Fibroblast of lung (primary cell): Measurements from ENCODE around the gene ZNF133. TPM values are rescaled to one million over a fixed set of nuclear protein-coding genes. Genes with fewer than 3 reads are reported as not detected.

Source experiments
- DNase-seq, 2 donors: peaks; one replicate each; pipeline versions ENCODE4 v3.0.0 to v3.0.0-alpha.2; 2010; ENCODE audit warnings: low read depth in 2 of 2
- H2AFZ ChIP-seq: 2 replicates; pipeline ENCODE4 v1.5.1; 2012; ENCODE audit warnings: low read length, control low read depth, inconsistent platforms
- H3K27ac ChIP-seq: 2 replicates; pipeline ENCODE4 v1.5.1; 2011; ENCODE audit warnings: low read length, control low read depth; ENCODE audit not compliant: insufficient read depth
- H3K27me3 ChIP-seq: 2 replicates; pipeline ENCODE4 v1.5.1; 2011; ENCODE audit warnings: mild to moderate bottlenecking, low read length; ENCODE audit not compliant: control insufficient read depth, insufficient read depth
- H3K36me3 ChIP-seq: 2 replicates; pipeline ENCODE4 v1.5.1; 2011; ENCODE audit warnings: low read length; ENCODE audit not compliant: control insufficient read depth, insufficient read depth
- H3K4me1 ChIP-seq: 2 replicates; pipeline ENCODE4 v1.5.1; 2011; ENCODE audit warnings: low read length; ENCODE audit not compliant: control insufficient read depth, insufficient read depth; ENCODE audit errors: extremely low read depth
- H3K4me2 ChIP-seq: 2 replicates; pipeline ENCODE4 v1.5.1; 2011; ENCODE audit warnings: low read length, control low read depth; ENCODE audit not compliant: insufficient read depth; ENCODE audit errors: extremely low read depth
- H3K4me3 ChIP-seq, 4 experiments: fragments of 200-600 bp in 1 of 4; sonication (generic) in 1 of 4; replicated peaks in 1 of 4; 2 replicates each; pipeline ENCODE4 v1.5.1; 2011 to 2016; ENCODE audit warnings: low read length in 4 of 4, low read depth in 3 of 4, mild to moderate bottlenecking in 3 of 4, control low read depth in 2 of 4, inconsistent platforms in 1 of 4, mixed read lengths in 1 of 4; ENCODE audit not compliant: insufficient read depth in 1 of 4; ENCODE audit errors: control extremely low read depth in 1 of 4
- H3K79me2 ChIP-seq: 2 replicates; pipeline ENCODE4 v1.5.1; 2012; ENCODE audit warnings: mild to moderate bottlenecking, low read length, inconsistent platforms; ENCODE audit not compliant: control insufficient read depth, insufficient read depth
- H3K9ac ChIP-seq: 2 replicates; pipeline ENCODE4 v1.5.1; 2011; ENCODE audit warnings: mild to moderate bottlenecking, low read length, control low read depth; ENCODE audit not compliant: insufficient read depth
- H3K9me3 ChIP-seq: 2 replicates; pipeline ENCODE4 v1.5.1; 2012; ENCODE audit warnings: low read depth, low read length; ENCODE audit not compliant: control insufficient read depth, insufficient read depth
- H4K20me1 ChIP-seq: 2 replicates; pipeline ENCODE4 v1.5.1; 2011; ENCODE audit warnings: low read length; ENCODE audit not compliant: control insufficient read depth, insufficient read depth; ENCODE audit errors: extremely low read depth
- CTCF ChIP-seq, 2 donors: IDR thresholded peaks in 1 of 2; conservative IDR thresholded peaks in 1 of 2; 1 replicate in 1 of 2; 2 replicates in 1 of 2; pipeline ENCODE4 v1.5.1; 2011 to 2012; ENCODE audit warnings: low read length in 2 of 2, control low read depth in 1 of 2, inconsistent platforms in 1 of 2, low read depth in 1 of 2, mild to moderate bottlenecking in 1 of 2
- EZH2 ChIP-seq: IDR thresholded peaks from 2 replicates; pipeline ENCODE4 v1.5.1; 2012; ENCODE audit warnings: low read length, control low read depth, mild to moderate bottlenecking; ENCODE audit errors: missing control alignments
- polyA plus RNA-seq, 2 donors: library from polyadenylated mRNA; depleted of rRNA in 1 of 2; stranded (reverse) in 1 of 2; unstranded in 1 of 2; fragments of >200 nt; gene quantifications; 2 replicates each; pipeline ENCODE4 v1.2.1, GENCODE V29; 2011 to 2012; ENCODE audit warnings: missing spikeins in 1 of 2
- total RNA-seq: library from RNA; depleted of rRNA; stranded (reverse); fragments of >200 nt; gene quantifications from 2 replicates; pipeline ENCODE4 v1.2.1, GENCODE V29; 2014

Gene ZNF133
- total and polyA plus RNA-seq, 2 donors (not counting 1 experiment from before 2014, with no cell fraction given) = 8.7 to 31.5 TPM

DNA sequence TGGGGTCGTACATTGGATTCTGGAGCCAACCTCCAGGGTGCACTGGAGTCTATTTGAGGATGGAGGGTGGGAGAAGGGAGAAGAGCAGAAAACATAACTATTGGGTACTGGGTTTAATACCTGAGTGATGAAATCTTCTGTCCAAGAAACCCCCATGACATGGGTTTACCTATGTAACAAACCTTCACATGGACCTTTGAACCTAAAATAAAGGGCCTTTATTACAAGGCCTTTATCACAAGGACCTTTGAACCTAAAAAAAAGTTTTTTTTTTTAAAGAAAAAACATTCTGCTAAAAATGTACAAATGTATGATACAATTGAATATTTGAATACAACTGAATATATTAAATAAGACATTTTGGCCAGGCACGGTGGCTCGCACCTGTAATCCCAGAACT lies 38.1 kb upstream of the ZNF133 start:
- no peak overlapping the region for H3K27ac ChIP-seq
- H3K36me3 ChIP-seq = no peaks in the 10 kb centered on the region
- H2AFZ ChIP-seq = no peak overlapping the region
- TF ChIP-seq EZH2 (no peak), CTCF (conservative IDR thresholded peaks at IDR 0.05 in 1 of 2, IDR thresholded peaks at IDR 0.05 in 1 of 2; ENCODE audit: low read depth in 1 of 2, low read length in 2 of 2) (no peak)
- H3K9me3 ChIP-seq = no peaks in the 10 kb centered on the region
- no peaks in the 10 kb centered on the region for H3K4me1 ChIP-seq
- no peaks in the 10 kb centered on the region for H3K27me3 ChIP-seq
- H3K4me3 ChIP-seq = no peak overlapping the region
- DNase-seq = no peak
- no peaks in the 10 kb centered on the region for H4K20me1 ChIP-seq
- no peak overlapping the region for H3K4me2 ChIP-seq
- no peaks in the 10 kb centered on the region for H3K79me2 ChIP-seq
- H3K9ac ChIP-seq = no peak overlapping the region

DNA sequence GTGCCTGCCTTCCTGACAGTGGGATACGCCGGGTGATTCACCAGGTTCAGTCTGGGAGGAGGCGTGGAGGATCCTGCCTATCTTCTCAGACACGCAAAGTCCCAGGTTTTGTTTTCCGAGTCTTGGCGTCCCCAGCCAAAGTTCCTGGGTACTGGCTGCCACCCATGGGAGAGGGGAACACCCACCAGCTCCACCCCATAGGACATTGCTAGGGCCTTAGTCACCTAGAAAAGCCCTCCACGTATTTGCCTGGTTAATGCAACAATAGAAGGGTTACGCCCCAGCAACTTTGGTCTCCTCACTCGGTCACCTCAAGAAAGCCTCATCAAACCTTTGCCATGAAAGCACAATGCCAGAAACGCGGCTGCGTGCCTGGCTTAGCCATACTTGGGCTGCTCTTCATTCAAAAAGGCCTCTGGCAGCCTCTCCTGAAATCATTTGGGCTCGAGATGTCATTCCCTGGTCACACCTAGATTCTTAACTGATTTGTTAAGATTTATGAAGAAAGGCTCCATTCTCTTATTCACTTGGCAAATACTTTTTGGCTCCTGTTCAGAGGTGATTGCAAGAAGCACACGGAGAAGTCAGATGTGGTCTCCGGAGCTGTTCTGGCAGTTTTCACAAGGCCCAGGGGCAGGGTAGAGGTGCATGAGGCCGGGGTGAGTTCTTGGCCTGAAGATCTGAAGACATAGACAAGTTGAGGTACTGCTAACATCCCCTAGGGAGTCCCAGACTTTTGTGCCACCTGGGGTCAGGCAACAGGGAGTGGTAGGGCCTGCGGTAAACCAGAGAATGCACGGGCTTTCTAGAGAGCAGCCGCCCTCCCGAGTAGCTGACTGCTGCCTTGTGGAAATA lies 35.5 kb upstream of the ZNF133 start:
- Histone ChIP-seq H3K27ac (no peak overlapping the region), H3K27me3 (peaks cover 3% of the 10 kb centered on the region), H3K9ac (no peak overlapping the region), H2AFZ (no peak overlapping the region), H3K36me3 (no peaks in the 10 kb centered on the region), H3K4me1 (no peaks in the 10 kb centered on the region), H3K4me3 (no peak overlapping the region), H3K4me2 (no peak overlapping the region), H3K9me3 (no peaks in the 10 kb centered on the region), H3K79me2 (no peaks in the 10 kb centered on the region), H4K20me1 (no peaks in the 10 kb centered on the region)
- DNase-seq = peak in 1 of 2 donors; percentile 35
- TF ChIP-seq EZH2 (no peak), CTCF (conservative IDR thresholded peaks at IDR 0.05 in 1 of 2, IDR thresholded peaks at IDR 0.05 in 1 of 2; ENCODE audit: low read depth in 1 of 2, low read length in 2 of 2) (no peak)

DNA sequence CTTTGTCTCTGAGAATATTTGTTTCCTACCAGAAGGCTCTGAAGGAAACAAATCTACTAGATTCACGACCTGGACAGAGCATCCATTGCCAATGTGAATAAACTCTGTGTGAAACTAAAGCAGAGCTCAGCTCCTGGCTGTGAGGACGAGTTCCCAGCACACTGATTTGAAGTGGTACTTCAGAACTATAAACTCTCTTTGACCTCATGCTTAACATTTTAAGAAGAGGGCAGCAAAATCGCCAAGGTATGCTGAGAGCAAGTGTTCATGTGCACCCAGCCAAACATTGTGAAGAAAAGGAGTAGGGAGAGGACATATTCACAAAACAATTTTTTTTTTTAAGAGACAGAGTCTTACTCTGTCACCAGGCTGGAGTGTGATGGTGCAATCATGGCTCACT lies 33.7 kb upstream of the ZNF133 start:
- Histone ChIP-seq H3K79me2 (no peaks in the 10 kb centered on the region), H3K4me3 (no peak overlapping the region), H3K4me2 (no peak overlapping the region), H3K36me3 (no peaks in the 10 kb centered on the region), H2AFZ (no peak overlapping the region), H3K9ac (no peak overlapping the region), H3K4me1 (no peaks in the 10 kb centered on the region), H3K9me3 (no peaks in the 10 kb centered on the region), H3K27me3 (peaks cover 3% of the 10 kb centered on the region), H4K20me1 (no peaks in the 10 kb centered on the region), H3K27ac (no peak overlapping the region)
- TF ChIP-seq EZH2 (no peak), CTCF (conservative IDR thresholded peaks at IDR 0.05 in 1 of 2, IDR thresholded peaks at IDR 0.05 in 1 of 2; ENCODE audit: low read depth in 1 of 2, low read length in 2 of 2) (no peak)
- no peak for DNase-seq
